ENCODE measurements around the gene NAT8L.

- TF ChIP-seq ATF1 (CRISPR knock-in tag; IDR thresholded peaks at IDR 0.05) (no peak), POLR2A (IDR thresholded peaks at IDR 0.05; ENCODE audit: insufficient read depth in 1 of 2, low read depth in 2 of 2, low read length in 2 of 2) (no peak), HNRNPUL1 (IDR thresholded peaks at IDR 0.05; ENCODE audit: low read depth, low read length) (no peak), ATF3 (CRISPR knock-in tag; IDR thresholded peaks at IDR 0.05) (no peak), HNRNPL (IDR thresholded peaks at IDR 0.05; ENCODE audit: low read depth, low read length) (no peak), POGZ (CRISPR knock-in tag; IDR thresholded peaks at IDR 0.05) (no peak)
These were observed 44.9 kb downstream of the NAT8L start for GRCh38 chr4:2103843-2104547.
